Activated T-cell treated with anti-CD3 and anti-CD28 coated beads for 24 hours (primary cell): ENCODE measurements around the gene UQCC5.

Experiments used
- DNase-seq: peaks from one replicate; pipeline ENCODE4 v3.0.0-alpha.2; 2020; ENCODE audit warnings: low read depth

UQCC5 gene

DNA sequence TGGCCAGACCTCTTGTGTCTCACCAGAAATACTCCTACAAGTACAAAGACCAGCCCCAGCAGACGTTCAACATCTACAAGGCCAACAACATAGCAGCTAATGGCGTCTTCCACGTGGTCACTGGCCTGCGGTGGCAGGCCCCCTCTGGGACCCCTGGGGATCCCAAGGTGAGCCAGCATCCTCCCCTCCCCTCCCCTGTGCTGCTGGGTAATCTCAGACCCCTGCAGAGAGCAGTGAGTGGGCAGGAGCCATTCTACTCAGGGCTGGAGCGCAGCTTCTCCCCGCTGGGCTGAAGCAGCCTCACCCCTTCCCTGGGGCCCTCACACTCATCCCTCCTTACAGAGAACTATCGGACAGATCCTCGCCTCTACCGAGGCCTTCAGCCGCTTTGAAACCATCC is 31.4 kb upstream of the UQCC5 start:
- DNase-seq, result no peak

DNA sequence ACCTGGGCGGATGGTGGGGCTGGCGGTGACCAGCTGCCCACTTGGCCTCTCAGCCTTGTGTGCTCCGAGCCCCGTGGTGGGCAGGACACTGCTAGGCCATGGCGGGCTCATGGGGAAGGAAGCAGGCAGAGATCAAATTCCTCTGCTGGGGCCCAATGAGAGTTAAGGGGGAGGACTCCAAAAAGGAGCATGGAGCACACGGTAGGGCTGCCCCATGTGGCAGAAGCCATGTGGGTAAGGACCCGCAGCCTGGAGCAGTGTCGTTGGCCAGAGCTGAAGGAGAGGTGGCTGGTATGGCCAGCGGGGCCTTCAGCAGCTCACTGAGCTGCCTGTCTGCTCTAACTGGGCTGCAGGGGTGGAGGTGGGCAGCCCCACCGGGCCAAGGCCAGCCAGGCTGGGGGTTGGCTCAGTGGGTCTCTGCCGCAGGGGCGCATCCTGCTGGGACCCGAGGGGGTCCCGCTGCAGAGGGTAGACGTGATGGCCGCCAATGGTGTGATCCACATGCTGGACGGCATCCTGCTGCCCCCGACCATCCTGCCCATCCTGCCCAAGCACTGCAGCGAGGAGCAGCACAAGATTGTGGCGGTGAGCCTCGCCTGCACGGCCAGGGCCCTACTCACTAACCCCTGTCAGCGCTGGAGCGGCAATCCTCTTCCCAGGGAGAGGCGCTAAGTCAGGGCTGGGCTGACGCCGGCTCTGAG is 30.0 kb upstream of the UQCC5 start:
- DNase-seq, result no peak

DNA sequence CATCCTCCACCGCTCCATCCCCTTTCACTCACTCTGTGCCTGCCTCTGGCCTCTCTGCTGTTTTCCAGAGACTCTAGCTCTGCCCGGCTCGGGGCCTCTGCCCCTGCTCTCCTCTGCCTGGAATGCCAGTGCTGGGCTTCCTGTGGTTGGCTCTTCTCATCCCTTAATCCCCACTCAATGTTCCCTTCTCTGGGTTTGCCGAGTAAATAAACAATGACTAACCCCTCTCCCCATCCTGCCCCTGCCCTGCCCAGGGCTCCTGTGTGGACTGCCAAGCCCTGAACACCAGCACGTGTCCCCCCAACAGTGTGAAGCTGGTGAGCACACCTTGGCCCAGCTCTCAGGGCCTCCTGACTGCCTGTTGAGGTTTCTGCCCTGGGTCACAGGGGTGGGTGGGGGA is 29.0 kb upstream of the UQCC5 start:
- no peak for DNase-seq

DNA sequence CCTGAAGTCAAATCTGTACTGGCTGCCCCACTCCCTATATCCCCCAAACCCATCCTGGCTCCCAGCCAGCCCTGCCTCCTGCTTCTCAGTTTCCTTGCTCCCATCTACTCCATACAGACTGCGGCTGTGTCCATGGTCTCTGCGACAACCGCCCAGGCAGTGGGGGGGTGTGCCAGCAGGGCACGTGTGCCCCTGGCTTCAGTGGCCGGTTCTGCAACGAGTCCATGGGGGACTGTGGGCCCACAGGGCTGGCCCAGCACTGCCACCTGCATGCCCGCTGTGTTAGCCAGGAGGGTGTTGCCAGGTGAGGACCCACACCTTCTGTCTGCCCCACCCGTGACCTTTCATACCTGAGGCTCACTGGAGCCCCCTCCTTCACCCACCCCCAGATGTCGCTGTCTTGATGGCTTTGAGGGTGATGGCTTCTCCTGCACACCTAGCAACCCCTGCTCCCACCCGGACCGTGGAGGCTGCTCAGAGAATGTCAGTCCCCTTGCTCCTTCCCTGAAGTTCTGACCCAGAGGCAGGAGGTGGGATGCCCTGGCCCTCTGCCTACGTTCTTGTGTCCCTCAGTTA is 26.6 kb upstream of the UQCC5 start:
- no peak for DNase-seq

GRCh38 chr3:52511509-52511908 is 24.9 kb upstream of the UQCC5 start:
- DNase-seq, result no peak

DNA sequence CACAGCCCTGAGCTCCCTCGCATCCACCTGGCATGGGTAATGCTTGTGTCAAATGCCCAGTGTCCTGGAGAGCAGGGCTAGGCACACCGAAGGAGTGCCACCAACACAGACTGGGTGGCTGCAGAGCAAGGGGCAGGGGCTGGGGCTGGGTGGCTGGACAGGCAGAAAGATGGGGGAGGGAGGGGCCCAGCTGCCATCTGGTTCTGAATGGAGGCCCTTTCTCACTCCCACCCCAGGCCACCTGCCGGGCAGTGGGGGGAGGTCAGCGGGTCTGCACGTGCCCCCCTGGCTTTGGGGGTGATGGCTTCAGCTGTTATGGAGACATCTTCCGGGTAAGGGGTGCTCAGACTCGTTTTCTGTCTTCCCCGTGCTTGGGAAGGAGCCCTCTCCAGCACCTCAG is 24.3 kb upstream of the UQCC5 start:
- DNase-seq, result no peak

DNA sequence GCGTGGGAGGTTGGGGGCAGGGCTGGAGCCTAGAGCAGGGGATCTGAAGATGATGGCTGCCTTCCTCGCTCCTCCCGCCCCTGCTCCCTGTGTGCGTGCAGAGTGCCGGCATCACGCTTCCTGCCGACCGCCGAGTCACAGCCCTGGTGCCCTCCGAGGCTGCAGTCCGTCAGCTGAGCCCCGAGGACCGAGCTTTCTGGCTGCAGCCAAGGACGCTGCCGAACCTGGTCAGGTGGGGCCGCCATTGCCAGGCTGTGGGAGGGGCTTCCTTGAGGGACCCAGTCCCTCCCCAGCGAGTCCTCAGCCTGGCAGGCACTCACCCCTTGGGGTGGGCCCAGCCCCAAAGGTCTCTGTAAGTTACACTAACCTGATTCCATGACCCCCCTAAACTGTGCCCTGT is 23.7 kb upstream of the UQCC5 start:
- no peak for DNase-seq

DNA sequence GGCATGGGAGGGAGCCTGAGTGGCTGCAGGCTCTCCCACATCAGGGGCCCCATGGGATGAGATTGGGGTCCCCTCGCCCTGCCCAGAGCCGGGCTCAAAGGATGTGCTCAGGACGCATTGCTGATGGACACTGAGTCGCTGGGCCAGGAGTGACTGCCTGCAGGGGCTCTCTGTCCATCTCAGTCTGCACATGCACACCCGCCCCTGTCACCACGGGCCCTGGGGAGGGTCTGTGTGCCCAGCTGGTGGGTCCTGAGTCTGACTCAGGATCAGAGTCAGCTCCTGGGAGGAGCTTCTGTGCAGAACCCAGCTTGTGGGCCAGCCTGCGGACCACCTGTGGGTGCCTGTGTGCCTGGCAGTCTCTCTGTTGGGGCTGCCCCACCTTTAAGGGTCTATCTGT is 23.1 kb upstream of the UQCC5 start:
- DNase-seq, result no peak

GRCh38 chr3:52514576-52514975 is 21.8 kb upstream of the UQCC5 start:
- no peak for DNase-seq

DNA sequence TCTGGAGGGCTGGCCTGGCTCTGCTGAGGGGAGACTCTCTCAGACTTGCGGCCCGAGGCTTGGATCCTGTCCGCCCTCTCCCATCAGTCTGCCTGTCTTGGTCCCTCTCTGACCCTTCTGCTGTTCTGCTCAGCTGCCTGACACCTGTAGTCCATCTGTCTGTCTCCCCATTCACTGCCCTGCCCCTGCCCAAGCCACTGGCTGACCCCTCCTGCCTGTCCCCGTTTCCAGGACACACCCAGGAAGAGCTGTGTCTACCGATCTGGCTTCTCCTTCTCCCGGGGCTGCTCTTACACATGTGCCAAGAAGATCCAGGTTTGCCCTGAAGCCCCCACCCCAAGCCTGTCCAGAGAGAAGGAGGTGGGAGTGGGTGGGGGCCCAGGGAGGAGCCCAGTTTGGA is 21.2 kb upstream of the UQCC5 start:
- no peak for DNase-seq

GRCh38 chr3:52516509-52517195 is 19.8 kb upstream of the UQCC5 start:
- DNase-seq, result no peak

- DNase-seq, result no peak
These were observed 18.3 kb upstream of the UQCC5 start for GRCh38 chr3:52517796-52518722.

- no peak for DNase-seq
These were observed 17.5 kb upstream of the UQCC5 start for GRCh38 chr3:52518723-52519444.

GRCh38 chr3:52519445-52520140 is 16.8 kb upstream of the UQCC5 start:
- no peak for DNase-seq

GRCh38 chr3:52520141-52520667 is 16.2 kb upstream of the UQCC5 start:
- DNase-seq, result no peak

DNA sequence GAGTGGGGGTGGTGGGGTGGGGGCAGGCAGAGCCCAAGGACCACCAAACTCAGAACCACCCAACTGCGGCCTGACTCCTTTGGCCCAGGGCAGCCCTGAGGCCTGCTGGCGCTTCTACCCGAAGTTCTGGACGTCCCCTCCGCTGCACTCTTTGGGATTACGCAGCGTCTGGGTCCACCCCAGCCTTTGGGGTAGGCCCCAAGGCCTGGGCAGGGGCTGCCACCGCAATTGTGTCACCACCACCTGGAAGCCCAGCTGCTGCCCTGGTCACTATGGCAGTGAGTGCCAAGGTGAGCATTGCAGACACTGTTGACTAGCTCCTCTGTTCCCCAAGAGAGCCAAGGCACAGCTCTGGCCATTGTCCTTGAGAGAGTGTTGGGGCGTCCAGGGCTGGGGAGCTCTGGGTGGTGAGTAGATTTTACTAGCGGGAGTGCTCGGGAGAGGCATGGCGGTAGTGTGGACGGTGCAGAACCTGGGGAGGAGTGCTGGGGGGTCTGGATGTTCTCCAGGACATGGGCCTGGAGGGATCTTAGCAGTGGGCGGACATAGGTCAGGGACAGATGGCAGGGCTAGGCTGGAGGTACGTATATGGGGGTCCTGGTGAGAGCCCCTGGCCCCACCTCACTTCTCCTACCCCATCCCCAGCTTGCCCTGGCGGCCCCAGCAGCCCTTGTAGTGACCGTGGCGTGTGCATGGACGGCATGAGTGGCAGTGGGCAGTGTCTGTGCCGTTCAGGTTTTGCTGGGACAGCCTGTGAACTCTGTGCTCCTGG is 15.5 kb upstream of the UQCC5 start:
- no peak for DNase-seq

GRCh38 chr3:52521488-52521824 is 14.9 kb upstream of the UQCC5 start:
- no peak for DNase-seq

GRCh38 chr3:52521881-52522650 is 14.3 kb upstream of the UQCC5 start:
- DNase-seq, result no peak

GRCh38 chr3:52522651-52523251 is 13.7 kb upstream of the UQCC5 start:
- no peak for DNase-seq
